Neural progenitor cell (in vitro differentiated cells): ENCODE results near the gene CNTNAP3.
"Not testable (repeated sequence)": the region's sequence is repeated elsewhere in the genome, so short reads cannot be mapped to it uniquely, and the experiment has no call there.

Experiments used
- EZH2 ChIP-seq: fragments of 200-600 bp; sonication (generic); IDR thresholded peaks from 2 replicates; pipeline ENCODE4 v1.6.1; 2017; ENCODE audit warnings: antibody characterized with exemption, mild to moderate bottlenecking, moderate library complexity
- TF ChIP-seq, protein P1 (sequence below): fragments of 200-600 bp; sonication (generic); IDR thresholded peaks from 2 replicates; pipeline ENCODE4 v1.5.1; 2017; ENCODE audit warnings: antibody characterized with exemption, mild to moderate bottlenecking

DNA sequence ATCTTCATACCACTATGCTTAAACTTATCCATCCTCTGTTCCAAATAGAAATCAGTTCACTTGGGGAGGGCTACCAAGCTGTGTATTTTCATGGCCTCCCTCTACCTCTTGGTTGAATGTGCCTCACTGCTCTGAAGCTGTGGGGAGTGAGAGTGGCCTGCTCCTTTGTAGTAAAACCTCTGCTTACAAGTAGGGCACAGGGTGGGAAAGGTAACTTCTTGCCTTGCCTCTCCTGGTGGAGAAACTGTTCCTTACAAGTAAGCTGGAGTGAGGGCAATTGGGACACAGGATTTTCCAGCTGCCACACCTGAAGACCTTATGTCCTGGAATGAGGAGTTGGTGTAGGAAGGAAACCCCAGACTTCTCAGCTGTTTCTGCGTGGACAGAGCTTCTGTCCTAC lies 190.8 kb downstream of the CNTNAP3 start:
- TF ChIP-seq, protein P1, sequence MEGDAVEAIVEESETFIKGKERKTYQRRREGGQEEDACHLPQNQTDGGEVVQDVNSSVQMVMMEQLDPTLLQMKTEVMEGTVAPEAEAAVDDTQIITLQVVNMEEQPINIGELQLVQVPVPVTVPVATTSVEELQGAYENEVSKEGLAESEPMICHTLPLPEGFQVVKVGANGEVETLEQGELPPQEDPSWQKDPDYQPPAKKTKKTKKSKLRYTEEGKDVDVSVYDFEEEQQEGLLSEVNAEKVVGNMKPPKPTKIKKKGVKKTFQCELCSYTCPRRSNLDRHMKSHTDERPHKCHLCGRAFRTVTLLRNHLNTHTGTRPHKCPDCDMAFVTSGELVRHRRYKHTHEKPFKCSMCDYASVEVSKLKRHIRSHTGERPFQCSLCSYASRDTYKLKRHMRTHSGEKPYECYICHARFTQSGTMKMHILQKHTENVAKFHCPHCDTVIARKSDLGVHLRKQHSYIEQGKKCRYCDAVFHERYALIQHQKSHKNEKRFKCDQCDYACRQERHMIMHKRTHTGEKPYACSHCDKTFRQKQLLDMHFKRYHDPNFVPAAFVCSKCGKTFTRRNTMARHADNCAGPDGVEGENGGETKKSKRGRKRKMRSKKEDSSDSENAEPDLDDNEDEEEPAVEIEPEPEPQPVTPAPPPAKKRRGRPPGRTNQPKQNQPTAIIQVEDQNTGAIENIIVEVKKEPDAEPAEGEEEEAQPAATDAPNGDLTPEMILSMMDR: not testable (repeated sequence)
- not testable (repeated sequence) for TF ChIP-seq EZH2
